ENCODE measurements around the gene BABAM2. TPM values are rescaled to one million over a fixed set of nuclear protein-coding genes. Genes with fewer than 3 reads are reported as not detected.
A peak's percentile ranks its signal among the peaks of the same experiment; 100 is the strongest.

Gene BABAM2
- total and polyA plus RNA-seq, 2 experiments from 2014 or later: 17.8 to 21.5 TPM

- Mint-ChIP-seq H3K27me3 (ENCODE audit: insufficient read depth, low read depth, poor library complexity) (no peaks in the 10 kb centered on the region), H3K4me1 (no peaks in the 10 kb centered on the region), H3K4me3 (no peak overlapping the region), H3K9me3 (no peaks in the 10 kb centered on the region), H3K36me3 (ENCODE audit: low read depth) (no peaks in the 10 kb centered on the region), H3K27ac (no peak overlapping the region)
- DNase-seq (ENCODE audit: low spot score) (peak; percentile 9), ATAC-seq (no peak; the same call in 2 of the 3 replicates)
- Histone ChIP-seq H4K20me1 (replicated peaks; ENCODE audit: insufficient read depth) (no peaks in the 10 kb centered on the region), H3K27ac (ENCODE audit: low read depth) (no peak overlapping the region), H3K4me1 (ENCODE audit: insufficient read depth) (peaks cover 7% of the 10 kb centered on the region; the same call in 1 of the 2 replicates), H3K79me2 (replicated peaks; ENCODE audit: insufficient read depth) (no peaks in the 10 kb centered on the region), H3K4me3 (no peak overlapping the region), H3F3A (replicated peaks; ENCODE audit: low read depth) (no peaks in the 10 kb centered on the region), H3K36me3 (ENCODE audit: insufficient read depth) (no peaks in the 10 kb centered on the region), H3K9me2 (ENCODE audit: insufficient read depth) (no peaks in the 10 kb centered on the region), H2AFZ (no peak overlapping the region), H3K27me3 (ENCODE audit: insufficient read depth) (no peaks in the 10 kb centered on the region), H3K4me2 (no peak overlapping the region)
- TF ChIP-seq ZNF114 (CRISPR knock-in tag; IDR thresholded peaks at IDR 0.05) (no peak), ZNF462 (CRISPR knock-in tag; IDR thresholded peaks at IDR 0.05) (no peak)
These were observed 25.9 kb downstream of the BABAM2 start for GRCh38 chr2:27916293-27916995.

GRCh38 chr2:27920148-27920885, 29.8 kb downstream of the BABAM2 start:
- H3K79me2 ChIP-seq (replicated peaks; ENCODE audit: insufficient read depth): no peaks in the 10 kb centered on the region

More at GRCh38 chr2:27920148-27920885, 29.8 kb downstream of the BABAM2 start:
- Mint-ChIP-seq H3K9me3 (no peaks in the 10 kb centered on the region), H3K27ac (no peak overlapping the region), H3K4me3 (no peak overlapping the region), H3K36me3 (ENCODE audit: low read depth) (no peaks in the 10 kb centered on the region), H3K27me3 (ENCODE audit: insufficient read depth, low read depth, poor library complexity) (no peaks in the 10 kb centered on the region), H3K4me1 (no peaks in the 10 kb centered on the region)
- Histone ChIP-seq H3K27ac (ENCODE audit: low read depth) (no peak overlapping the region), H3K9me2 (ENCODE audit: insufficient read depth) (no peaks in the 10 kb centered on the region), H3K4me3 (no peak overlapping the region), H3K4me1 (ENCODE audit: insufficient read depth) (peaks cover 7% of the 10 kb centered on the region; the same call in 1 of the 2 replicates), H3F3A (replicated peaks; ENCODE audit: low read depth) (no peaks in the 10 kb centered on the region), H3K27me3 (ENCODE audit: insufficient read depth) (no peaks in the 10 kb centered on the region), H3K36me3 (ENCODE audit: insufficient read depth) (no peaks in the 10 kb centered on the region), H3K4me2 (no peak overlapping the region), H2AFZ (no peak overlapping the region), H4K20me1 (replicated peaks; ENCODE audit: insufficient read depth) (no peaks in the 10 kb centered on the region)
- no peak for TF ChIP-seq EZH2phosphoT487 (IDR thresholded peaks at IDR 0.05; ENCODE audit: unreplicated experiment)
- no peak for TF ChIP-seq REST (IDR thresholded peaks at IDR 0.05; ENCODE audit: unreplicated experiment)
- no peak for TF ChIP-seq STAT1 (IDR thresholded peaks at IDR 0.05; ENCODE audit: unreplicated experiment)
- no peak for TF ChIP-seq ETS1 (IDR thresholded peaks at IDR 0.05)
- no peak for TF ChIP-seq NANOG (IDR thresholded peaks at IDR 0.05; ENCODE audit: borderline replicate concordance)
- ATAC-seq (no peak), DNase-seq (ENCODE audit: low spot score) (no peak)
